Measurements from ENCODE around the gene AP3B1.

DNA sequence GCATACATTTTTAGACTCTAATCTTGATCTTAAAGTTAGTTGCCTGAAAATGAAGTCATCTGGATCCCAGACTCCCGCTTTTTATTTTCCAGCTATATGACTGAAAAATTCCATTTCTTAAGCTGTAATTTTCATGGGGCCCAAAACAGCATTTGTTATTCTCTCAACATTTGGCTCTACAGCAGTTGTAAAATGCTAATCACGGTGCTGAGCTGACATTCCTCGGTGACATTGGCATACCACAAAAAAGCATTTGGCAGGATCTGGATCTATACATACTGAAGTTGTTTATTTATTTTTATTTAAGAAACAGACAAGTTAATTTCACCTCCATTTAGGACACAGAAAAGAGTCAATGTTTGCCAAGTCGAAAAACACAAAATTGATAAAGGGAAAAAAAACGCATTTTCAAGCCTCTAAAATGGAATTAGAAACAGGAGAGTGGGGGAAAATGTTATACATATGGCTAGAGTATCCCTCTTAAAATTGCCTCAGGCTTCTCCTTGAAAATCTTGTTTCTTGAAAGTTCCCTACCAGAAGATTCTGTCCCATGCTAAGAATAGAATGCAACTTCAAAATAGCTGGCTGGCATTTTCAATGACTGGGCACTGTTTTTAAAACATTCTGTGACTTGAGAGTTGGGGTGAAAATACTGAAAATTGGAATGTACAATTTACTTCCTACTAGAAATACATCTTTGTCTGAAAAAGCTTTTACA lies 310.9 kb downstream of the AP3B1 start:
- TF ChIP-seq CTCF (conservative IDR thresholded peaks at IDR 0.05; ENCODE audit: low read length) (no peak), EZH2phosphoT487 (IDR thresholded peaks at IDR 0.05; ENCODE audit: borderline replicate concordance, low read depth, low read length) (no peak)

All from OCI-LY7 (cell line).